Activated T-cell treated with anti-CD3 and anti-CD28 coated beads, Interleukin-2, amount 50 U/mL, for 48 hours (primary cell): Measurements from ENCODE around the gene VIPAS39.
A peak's percentile ranks its signal among the peaks of the same experiment; 100 is the strongest.

ENCODE experiments used
- DNase-seq, 2 experiments: peaks; one replicate each; pipeline ENCODE4 v3.0.0-alpha.2; 2020

Gene VIPAS39

GRCh38 chr14:77390188-77390587 lies 67.2 kb downstream of the VIPAS39 start:
- no peak for DNase-seq

- DNase-seq = no peak
Observed at GRCh38 chr14:77378701-77379100, 78.7 kb downstream of the VIPAS39 start.

- no peak for DNase-seq
Observed at GRCh38 chr14:77377502-77377844, 79.9 kb downstream of the VIPAS39 start.

GRCh38 chr14:77376771-77377501 lies 80.5 kb downstream of the VIPAS39 start, which contains the start of the genes SAMD15 and TMED8:
TSS of gene SAMD15 (plus strand) at chr14:77377379. CDS start at chr14:77377419, 40 bp downstream.
TSS of gene TMED8 (minus strand) at chr14:77377094. CDS start at chr14:77377053, 41 bp downstream.
- DNase-seq = peak; percentile 86 to 90
